HG03565 (cell line): ENCODE measurements around the gene SPRTN.

Experiments used
- ATAC-seq: cut with Tn5 transposase; IDR thresholded peaks from one replicate; pipeline ENCODE4 v1.9.1; 2021; ENCODE audit warnings: mild to moderate bottlenecking, moderate library complexity; ENCODE audit not compliant: unreplicated experiment

SPRTN gene

DNA sequence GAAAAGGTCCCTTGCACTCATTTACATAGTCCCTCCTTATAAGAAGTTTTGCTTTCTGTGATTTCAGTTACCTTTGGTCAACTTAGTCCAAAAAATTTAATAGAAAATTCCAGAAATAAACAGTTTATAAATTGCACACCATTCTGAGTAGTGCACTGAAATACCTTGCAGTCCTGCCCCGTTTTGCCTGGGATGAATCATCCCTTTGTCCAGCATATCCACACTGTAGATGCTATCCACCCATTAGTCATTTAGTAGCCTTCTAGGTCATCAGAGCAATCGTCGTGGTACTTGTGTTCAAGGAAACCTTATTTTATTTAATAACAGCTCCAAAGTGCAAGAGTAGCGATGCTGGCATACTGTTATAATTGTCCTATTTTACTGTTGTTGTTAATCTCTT lies 38.0 kb downstream of the SPRTN start:
- no peak for ATAC-seq

DNA sequence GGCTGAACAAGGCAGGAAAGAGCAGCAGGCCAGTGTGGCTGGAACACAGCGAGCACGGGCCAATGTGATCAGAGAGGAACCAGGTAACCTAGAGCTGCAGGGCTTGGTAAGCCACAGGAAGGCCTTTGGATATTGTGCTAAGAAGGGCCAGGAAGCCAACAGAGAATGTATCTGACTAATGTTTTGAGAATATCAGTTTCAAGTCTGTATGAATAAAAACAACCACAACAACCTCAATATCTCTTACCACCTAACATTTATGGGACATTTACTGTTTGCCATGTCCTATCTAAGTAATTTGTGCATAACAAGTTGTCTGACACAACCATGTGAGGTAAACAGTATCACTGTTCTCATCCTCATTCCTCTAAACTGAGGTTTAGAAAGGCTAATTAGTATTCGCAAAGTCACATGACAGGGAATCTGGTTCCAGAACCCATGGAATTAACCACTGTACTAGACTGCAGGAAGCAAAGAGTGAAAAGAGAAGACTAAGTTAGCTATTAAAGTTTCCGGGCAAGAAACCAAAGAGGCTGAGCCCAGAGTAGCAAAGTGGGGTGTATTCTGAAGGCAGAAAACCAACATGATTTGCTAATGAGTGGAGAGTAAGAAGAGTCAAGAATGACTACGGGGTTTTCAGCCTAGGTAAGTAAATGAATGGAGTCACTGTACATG lies 38.9 kb downstream of the SPRTN start:
- ATAC-seq: peak; percentile 46

DNA sequence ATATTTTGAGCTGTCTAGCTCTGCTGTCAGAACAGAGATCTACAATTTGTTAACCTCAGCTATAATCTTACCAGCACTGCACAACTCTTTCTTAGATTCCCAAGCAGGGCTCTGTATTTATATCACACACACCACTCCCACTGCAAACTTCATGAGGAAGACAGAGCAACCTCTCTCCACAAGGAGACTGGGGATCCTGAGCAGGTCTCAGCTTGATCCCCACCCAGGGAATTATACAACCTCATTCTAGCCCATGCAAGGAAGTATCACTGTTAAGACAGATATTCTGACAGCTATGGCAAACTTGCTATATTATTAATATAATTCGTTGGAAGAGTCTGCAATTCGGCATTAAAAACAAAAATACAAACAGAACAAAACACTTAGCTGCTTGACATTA lies 43.6 kb downstream of the SPRTN start:
- ATAC-seq: no peak

DNA sequence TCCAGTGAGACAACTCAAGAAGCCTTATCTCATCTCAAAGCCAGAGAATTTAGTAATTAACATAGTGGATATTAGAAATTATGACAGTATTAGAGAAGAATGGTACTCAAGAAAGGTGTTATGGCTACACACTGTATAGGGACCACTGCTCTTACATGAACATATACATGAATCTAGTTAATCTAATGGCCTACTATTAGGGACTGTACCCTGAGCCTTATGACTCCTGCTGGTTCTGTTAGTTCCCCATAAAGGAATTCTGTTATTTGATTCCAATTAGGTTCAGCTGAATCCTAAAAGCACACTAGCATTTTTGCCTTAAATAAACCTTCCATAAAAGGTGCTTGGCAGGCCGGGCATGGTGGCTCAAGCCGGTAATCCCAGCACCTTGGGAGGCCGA lies 44.3 kb downstream of the SPRTN start:
- ATAC-seq: no peak

DNA sequence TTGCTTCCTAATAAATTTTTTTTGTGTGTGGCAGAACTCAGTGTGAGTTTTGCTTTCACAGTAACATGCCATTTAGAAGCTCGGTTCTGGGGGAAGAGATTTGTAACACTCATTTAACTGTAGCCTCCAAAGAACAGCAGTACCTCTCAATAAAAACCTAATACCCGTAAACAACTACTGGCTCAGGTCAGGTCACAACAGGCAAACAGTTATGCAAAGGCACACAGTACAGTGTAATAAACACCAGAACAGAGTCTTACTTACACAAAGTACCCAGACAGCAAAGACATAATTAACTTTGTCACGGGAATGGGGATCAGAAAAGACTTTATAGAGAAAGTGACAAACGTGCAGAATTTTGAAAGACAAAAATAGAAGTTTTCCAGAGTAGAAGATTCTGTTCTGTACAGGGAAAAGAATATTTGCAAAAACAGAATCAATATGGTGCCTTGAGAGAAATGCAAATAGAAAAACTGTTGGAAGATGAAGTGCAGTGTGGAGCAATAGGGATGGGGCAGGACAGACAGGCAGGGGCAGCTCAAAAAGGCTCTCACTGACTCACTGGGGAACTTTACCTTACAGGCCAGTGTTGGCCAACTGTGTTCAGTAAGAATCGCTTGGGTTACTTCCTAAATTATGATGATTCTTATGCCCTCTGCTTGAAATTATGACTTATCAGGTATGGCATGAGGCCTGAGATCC lies 45.2 kb downstream of the SPRTN start:
- no peak for ATAC-seq

DNA sequence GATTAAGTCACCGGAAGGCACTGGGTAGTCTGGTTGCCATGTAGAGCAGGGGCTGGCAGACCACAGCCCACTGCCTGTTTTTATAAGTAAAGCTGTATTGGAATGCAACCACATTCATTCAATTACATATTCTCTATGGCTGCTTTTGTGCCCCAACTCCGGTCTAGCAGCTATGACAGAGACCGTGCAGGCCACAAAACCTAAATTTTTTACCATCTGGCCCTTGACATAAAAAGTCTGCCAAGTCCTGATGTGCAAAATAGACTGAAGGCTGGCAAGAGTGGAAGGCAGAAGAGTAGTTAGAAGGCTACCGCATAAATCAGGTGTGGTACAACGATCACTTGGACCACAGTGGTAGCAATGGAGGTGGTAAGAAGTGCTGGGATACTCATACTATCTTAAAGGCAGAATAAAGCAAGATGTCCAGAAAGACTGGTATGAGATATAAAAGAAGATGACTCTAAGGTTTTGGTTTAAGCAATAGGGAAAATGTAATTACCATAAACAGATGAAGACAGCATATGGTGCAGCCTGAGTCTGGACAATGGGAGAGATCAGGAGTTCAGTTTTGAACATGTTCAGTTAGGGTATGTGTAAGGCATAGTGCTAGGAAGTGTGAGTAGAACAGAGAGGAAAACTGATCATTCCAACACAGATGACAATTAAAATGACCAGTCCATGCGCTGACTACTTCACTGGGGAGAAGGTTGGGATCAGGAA lies 46.8 kb downstream of the SPRTN start:
- ATAC-seq: no peak

DNA sequence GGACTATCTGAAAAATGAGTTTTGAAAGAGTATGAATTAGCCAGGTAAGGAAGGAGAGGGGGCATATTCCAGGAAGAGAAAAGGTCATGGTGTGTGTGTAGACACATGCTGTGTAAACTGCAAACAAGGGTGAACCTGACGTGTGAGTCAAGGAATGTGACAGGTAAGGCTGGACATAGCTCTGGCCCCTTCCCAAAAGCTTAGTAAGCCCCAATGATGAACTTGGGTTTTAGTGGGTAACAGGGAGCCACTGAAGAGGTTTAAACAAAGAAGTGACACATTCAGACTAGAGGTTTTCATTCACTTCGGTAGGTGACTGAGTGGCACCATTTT lies 47.3 kb downstream of the SPRTN start:
- ATAC-seq: no peak

DNA sequence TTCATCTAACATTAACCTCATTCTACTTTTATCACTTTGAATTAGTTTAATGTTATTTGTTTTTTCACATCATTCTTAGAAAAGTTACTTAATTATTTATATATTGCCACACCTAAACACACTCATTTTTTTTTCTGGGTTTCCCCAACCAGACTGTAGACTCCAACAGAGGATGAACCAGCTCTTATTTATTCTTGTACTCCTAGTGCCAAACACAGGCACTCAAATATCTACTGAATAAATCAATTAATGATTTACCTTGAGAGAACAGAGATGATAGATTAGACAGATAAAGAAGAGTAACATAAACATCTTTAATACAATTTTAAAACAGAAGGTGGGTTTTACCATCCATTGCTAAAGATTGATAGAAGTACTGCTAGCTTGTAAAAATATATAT lies 48.4 kb downstream of the SPRTN start:
- ATAC-seq: no peak

DNA sequence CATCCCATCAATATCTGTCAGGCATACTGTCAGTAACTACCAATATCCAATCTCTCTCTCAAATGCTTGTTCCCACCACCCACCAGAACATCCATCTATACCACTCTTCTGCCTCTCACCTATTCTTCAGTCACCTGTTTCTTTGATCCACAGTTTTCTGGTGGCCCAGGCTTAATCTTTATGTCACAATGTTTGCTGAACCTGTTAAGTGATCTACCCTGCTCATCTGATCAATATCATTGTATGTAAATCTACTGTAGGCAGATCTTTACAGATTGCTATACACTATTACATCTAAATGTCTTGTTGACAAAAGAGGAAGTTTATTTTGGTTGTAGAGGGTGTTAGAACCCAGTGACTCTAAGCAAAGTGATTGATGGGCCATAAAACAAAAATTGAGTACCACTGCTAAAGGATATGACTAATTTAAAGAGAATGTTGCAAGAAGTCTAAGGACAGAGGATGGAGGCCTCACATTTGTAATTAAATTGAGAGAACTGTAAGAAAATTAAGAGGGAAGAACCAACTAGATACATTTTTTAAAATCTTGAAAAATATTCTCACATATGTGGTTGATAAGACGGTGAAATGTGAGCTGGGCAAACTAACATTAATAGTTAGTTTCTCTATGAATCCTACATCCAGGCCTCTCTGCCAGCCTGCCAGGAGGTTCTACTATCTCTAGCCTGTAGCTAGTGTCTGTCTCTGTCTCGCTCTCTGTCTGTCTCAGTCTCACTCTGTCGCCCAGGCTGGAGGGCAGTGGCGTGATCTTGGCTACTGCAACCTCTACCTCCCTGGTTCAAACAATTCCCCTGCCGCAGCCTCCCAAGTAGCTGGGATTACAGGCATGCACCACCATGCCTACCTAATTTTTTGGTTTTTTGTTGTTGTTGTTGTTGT lies 49.9 kb downstream of the SPRTN start:
- ATAC-seq: no peak

DNA sequence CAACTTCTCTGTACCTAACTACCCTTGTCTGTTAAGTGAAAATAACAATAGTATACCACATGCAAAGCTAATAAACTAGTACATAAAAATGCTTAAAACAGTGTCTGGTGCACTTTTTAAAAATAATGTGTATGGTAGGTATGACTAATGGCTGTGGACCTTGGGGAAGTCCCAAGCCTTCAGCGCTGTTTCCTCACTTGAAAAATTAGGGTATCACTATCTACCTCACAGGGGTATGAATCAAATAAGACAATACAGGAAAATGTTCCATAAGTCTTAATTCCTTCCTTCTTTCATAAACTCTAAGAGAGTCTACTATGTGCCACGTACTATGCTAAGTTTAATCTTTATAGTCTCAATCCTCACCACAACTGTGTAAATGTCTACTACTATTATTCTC lies 52.0 kb downstream of the SPRTN start:
- no peak for ATAC-seq

DNA sequence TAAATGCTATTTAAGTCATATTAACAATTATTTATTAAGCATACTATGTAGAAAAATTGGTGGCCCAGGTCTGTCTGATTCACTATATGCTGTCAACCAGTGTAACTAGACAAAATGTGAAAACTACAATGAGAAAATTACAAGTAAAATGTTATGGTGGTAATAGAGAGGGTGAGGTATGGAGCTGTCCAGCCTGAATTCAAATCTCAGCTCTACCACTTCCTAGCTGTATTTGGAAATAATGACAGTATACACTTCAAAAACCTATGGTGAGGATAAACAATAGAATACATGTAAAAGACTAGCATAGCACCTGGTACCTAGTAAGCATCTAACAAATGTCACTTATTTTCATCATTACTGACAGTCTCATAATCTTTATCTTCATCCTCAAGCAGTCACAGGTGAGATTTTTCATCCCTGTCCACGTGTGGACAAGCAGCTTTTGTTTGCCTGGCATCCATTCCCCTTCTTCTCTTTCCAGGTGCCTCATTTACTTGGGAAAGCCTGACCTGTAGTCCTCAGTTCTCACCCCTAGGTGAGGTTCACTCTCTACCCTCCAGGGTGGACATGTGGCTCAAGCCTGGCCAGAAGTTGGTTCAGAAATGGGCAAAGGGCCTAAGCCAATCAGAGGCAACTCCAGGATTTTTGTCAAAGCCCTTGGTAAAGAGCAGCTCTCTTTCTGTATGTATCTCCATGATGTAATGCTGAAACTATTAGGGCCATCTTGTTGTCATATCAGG lies 54.5 kb downstream of the SPRTN start:
- no peak for ATAC-seq

DNA sequence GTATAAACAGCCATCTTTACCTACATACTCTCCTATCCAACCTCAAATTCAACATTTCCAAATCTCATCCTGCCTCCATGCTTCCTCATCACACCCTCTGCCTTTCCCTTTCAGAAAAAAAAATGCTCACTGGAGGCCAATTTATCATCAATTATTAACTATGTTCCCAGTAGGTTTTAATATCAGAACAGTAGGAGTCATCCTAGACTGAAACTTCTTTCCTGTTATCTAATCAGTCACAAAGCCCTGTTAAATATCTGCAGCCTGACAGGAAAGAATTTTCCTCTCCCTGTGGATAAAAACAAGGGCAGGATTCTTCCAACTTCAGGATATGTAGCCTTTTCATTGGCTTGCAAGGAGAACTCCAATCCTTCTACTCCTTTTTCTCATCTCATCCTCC lies 55.6 kb downstream of the SPRTN start:
- ATAC-seq: no peak

DNA sequence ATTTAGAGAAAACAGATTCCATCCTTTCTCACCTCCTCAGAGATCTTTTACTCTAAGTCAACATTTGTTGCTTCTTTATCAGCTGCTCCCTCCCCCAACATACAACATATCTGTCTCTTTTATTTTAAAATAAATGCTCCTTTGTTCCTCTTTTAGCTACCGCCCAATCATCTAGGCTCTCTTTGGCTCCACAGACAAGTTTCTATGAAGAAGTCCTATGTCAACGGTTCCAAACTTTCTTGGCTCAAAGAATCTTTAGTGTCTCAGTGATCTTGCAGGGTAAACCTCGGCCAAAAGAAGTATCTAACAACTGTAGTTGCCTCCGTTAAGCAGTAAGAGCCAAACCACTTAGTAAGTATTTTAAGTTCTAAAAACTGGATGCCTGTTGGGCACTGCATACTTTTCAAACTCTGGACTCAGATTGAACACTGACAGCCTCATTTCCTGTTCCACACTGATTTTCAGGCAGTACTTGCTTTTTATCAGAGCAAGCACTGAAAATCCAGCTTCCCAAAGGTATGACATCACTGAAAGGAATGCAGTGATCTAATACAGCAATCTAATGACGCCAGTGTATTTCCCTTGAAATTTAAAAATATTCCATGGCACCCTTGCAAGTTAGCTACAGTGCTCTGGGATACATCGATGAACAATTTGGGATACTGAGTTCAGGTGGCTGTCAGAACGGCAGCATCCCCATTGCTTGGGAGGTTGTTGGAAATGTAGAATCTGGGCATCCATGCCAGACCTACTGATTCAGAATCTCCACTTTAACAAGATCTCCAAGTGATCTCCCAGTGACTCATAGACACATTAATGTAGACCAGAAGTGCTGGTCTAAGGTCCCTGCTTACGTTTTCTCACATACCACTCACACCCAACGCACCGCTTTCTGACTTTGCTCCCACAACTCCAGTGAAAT lies 57.2 kb downstream of the SPRTN start:
- ATAC-seq: no peak

DNA sequence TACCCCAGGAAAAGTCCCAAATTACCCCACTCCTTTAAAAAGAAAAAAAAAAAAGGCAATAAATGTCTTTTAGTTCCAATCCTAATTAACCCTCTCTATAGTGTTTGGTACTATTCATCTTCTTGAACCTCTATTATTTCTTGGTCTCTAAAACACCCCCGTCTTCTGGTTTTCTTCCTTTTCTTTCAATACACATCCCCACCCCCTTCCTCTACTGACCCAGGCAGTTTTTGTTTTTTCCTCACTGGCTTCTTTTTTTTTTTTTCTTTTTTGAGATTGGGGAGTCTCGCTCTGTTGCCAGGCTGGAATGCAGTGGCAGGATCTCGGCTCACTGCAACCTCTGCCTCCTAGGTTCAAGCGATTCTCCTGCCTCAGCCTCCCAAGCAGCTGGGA lies 57.9 kb downstream of the SPRTN start:
- no peak for ATAC-seq

DNA sequence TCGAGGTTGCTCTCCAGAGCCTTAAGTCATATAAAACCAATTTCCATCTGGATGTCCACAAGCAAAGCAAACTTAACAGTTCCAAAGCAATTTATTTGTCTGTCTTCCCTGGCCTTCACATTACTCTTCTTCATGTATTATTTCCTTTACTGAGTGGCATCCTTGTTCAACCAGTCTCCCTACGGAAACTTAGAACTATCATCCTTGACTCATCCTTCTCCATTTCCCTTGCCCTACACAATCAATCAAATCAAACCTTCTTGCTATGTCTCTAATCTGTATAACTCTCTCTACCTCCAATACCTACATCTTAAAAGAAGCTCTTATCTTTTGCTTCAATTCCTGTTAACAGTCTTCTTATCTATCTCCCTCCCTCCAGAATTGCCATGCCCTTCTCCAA lies 58.5 kb downstream of the SPRTN start:
- no peak for ATAC-seq

DNA sequence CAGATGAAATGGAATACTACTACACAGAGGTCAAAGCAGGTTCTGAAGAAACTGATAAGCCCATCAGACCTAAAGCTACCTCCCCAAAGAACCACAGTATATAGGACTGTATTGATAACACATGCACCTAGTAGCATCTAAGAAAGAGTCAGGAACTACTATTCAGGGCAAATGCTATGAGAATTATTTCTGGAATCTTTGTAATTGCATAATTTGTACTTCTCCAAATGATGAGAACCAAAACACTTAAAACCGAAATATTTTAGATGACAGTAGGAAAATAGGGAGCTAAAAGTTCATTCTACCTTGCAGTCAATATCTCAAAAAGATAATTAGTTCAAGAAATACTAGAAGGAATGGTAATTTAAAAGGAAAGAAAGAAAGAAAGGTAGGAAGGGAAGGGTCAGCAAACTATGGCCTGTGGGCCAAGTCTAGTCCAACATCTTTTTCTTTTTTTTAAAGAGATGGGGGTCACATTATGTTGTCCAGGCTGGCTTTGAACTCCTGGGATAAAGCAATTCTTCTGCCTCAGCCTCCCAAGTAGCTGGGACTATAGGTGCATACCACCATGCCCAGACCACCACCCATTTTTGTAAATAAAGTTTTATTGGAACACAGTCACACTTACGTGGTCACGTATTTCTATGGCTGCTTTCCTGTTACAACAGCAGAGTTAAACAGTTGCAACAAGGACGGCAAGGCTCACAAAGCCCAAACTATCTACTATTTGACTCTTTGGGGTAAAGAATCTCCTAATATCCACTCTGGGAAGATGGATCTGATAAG lies 60.0 kb downstream of the SPRTN start:
- no peak for ATAC-seq

DNA sequence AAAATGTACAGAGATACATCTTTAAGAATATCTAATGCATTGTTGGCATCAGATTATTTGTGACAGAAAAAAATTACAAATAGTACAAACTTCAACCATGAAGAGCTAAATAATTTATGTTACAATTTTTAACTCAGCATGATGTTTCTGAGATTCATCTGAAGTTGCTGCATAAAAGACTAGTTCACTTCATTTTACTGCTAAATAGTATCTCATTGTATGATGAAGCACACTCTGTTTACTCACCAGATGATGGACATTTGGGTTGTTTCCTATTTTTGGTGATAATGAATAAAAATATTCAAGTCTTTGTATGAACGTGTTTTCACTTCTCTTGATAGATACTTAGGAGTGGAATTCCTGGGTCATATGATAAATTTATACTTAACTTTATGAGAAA lies 63.4 kb downstream of the SPRTN start:
- ATAC-seq: no peak

DNA sequence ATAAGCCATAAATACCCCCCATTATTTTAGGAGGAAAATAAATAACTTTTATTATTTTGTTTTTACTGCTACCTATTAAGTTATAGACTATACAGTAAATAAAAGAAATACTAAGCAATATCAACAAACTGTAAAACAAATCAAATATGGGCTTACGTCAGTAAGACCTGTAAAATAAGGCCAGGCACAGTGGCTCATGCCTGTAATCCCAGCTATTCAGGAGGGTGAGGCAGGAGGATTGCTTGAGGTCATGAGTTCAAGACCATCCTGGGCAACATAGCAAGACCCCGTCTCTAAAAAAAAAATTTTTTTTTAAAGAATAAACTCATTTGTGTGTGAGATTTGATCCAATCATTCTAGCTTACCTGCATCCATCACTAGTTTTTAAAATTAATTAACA lies 66.2 kb downstream of the SPRTN start:
- ATAC-seq: no peak
